ENCODE measurements around the gene ATP5PO.
"Not testable (repeated sequence)": the region's sequence is repeated elsewhere in the genome, so short reads cannot be mapped to it uniquely, and the experiment has no call there.

DNA sequence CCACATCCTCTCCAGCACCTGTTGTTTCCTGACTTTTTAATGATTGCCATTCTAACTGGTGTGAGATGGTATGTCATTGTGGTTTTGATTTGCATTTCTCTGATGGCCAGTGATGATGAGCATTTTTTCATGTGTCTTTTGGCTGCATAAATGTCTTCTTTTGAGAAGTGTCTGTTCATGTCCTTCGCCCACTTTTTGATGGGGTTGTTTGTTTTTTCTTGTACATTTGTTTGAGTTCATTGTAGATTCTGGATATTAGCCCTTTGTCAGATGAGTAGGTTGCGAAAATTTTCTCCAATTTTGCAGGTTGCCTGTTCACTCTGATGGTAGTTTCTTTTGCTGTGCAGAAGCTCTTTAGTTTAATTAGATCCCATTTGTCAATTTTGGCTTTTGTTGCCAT is 10.6 kb upstream of the ATP5PO start:
- TF ChIP-seq POLR2A, CTCF (IDR thresholded peaks at IDR 0.05): not testable (repeated sequence)

Measured in esophagus squamous epithelium (tissue), 4 donors.